ENCODE measurements around the gene RMI1.

DNA sequence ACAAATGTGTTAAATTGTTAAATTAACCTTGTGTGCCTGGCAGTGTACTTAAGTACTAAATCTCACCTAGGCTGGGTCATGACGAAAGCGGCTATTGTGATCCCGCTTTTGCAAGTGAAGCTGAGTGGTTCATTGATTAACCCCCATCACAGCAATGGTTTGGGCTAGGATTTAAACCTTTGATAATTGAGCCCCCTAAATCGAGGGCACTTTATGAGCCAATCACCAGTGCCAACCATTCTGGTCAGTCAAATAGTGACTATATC, 23.4 kb upstream of the RMI1 start:
- TF ChIP-seq, protein P1, sequence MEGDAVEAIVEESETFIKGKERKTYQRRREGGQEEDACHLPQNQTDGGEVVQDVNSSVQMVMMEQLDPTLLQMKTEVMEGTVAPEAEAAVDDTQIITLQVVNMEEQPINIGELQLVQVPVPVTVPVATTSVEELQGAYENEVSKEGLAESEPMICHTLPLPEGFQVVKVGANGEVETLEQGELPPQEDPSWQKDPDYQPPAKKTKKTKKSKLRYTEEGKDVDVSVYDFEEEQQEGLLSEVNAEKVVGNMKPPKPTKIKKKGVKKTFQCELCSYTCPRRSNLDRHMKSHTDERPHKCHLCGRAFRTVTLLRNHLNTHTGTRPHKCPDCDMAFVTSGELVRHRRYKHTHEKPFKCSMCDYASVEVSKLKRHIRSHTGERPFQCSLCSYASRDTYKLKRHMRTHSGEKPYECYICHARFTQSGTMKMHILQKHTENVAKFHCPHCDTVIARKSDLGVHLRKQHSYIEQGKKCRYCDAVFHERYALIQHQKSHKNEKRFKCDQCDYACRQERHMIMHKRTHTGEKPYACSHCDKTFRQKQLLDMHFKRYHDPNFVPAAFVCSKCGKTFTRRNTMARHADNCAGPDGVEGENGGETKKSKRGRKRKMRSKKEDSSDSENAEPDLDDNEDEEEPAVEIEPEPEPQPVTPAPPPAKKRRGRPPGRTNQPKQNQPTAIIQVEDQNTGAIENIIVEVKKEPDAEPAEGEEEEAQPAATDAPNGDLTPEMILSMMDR (IDR thresholded peaks at IDR 0.05): no peak
- TF ChIP-seq POLR2A (IDR thresholded peaks at IDR 0.05): no peak

Data from tibial nerve (tissue), 3 donors.